Memory B cell (primary cell): ENCODE results near the gene ZNF225.

Source experiments
- ATAC-seq: fragments of 150-1000 bp; cut with Tn5 transposase; 2 replicates; pipeline ENCODE4 v1.10.0; 2021; ENCODE audit warnings: low read depth, mild to moderate bottlenecking, moderate library complexity
- DNase-seq, 2 donors: peaks; one replicate each; pipeline ENCODE4 v3.0.0; 2022; ENCODE audit warnings: low spot score in 2 of 2
- H3K27ac Mint-ChIP-seq: one replicate; pipeline ENCODE4 v1.8.0; 2022; ENCODE audit warnings: mild to moderate bottlenecking, moderate library complexity, mixed read lengths
- H3K27me3 Mint-ChIP-seq: one replicate; pipeline ENCODE4 v1.8.0; 2022; ENCODE audit warnings: mixed read lengths
- H3K36me3 Mint-ChIP-seq: one replicate; pipeline ENCODE4 v1.8.0; 2022; ENCODE audit warnings: mild to moderate bottlenecking, mixed read lengths
- H3K4me1 Mint-ChIP-seq: one replicate; pipeline ENCODE4 v1.8.0; 2022; ENCODE audit warnings: mixed read lengths
- H3K4me3 Mint-ChIP-seq: one replicate; pipeline ENCODE4 v1.8.0; 2022; ENCODE audit warnings: mild to moderate bottlenecking, moderate library complexity, mixed read lengths
- H3K9me3 Mint-ChIP-seq: one replicate; pipeline ENCODE4 v1.8.0; 2022; ENCODE audit warnings: mixed read lengths

The ZNF225 gene

DNA sequence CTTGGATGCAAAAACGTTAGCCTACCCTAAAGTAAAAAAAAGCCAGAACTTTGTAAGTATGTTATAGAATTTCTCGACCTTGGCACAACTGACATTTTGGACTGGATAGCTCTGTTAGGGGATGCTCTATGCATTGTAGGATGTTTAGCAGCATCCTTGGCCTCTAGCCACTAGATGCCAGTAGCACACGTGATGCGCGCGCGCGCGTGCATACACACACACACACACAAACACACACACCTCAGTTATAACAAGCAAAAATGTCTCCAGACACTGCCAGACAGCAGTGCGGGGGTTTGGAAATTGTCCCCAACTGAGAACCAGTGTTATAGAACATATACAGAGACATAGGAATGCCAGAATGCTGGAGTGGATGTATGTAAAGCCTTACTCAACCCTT, 68.9 kb downstream of the ZNF225 start:
- peaks cover 10% of the 10 kb centered on the region for H3K36me3 Mint-ChIP-seq
- no peak overlapping the region for H3K4me3 Mint-ChIP-seq
- no peaks in the 10 kb centered on the region for H3K4me1 Mint-ChIP-seq
- DNase-seq (no peak), ATAC-seq (no peak)
- peaks cover 16% of the 10 kb centered on the region for H3K9me3 Mint-ChIP-seq
- no peak overlapping the region for H3K27ac Mint-ChIP-seq
- no peaks in the 10 kb centered on the region for H3K27me3 Mint-ChIP-seq
